ENCODE measurements around the gene ZYX. TPM values are rescaled to one million over a fixed set of nuclear protein-coding genes. Genes with fewer than 3 reads are reported as not detected.
"Not testable (repeated sequence)": the region's sequence is repeated elsewhere in the genome, so short reads cannot be mapped to it uniquely, and the experiment has no call there.

ZYX gene
- polyA plus RNA-seq, 1 of the 3 experiments (the other 2 are of a cell fraction) = 271 TPM

DNA sequence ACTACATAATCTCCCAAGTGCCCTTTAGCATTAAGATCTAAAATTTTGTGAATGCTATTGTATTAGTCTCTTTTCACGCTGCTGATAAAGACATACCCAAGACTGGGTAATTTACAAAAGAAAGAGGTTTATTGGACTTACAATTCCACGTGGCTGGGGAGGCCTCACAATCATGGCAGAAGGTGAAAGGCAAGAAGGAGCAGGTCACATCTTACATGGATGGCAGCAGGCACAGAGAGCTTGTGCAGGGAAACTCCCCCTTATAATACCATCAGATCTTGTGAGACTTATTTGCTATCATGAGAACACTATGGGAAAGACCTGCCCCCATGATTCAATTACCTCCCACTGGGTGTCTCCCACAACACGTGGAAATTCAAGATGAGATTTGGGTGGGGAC is 39.5 kb downstream of the ZYX start:
- H4K20me1 ChIP-seq (ENCODE audit: insufficient read depth); DNase-seq; H3K4me2 ChIP-seq; POLR2A ChIA-PET; H2AFZ ChIP-seq (ENCODE audit: low read depth); H3K27me3 ChIP-seq (ENCODE audit: insufficient read depth); H3K9me2 ChIP-seq; H3K4me1 ChIP-seq (ENCODE audit: control insufficient read depth in 1 of 2, insufficient read depth in 2 of 2, low read depth in 1 of 2, low read length in 1 of 2); H3K36me3 ChIP-seq (replicated peaks in 1 of 2; ENCODE audit: control insufficient read depth in 1 of 2, insufficient read depth in 2 of 2, low read length in 1 of 2); H3K9me3 ChIP-seq; H3K4me3 ChIP-seq (ENCODE audit: low read depth in 2 of 2, low read length in 1 of 2); H3K27ac ChIP-seq (ENCODE audit: low read depth in 2 of 2, low read length in 1 of 2); H3K79me2 ChIP-seq (ENCODE audit: insufficient read depth); H3K9ac ChIP-seq; H3F3A ChIP-seq (replicated peaks; ENCODE audit: insufficient read depth): not testable (repeated sequence)
- 23% methylated on average over 3 of the region's 3 CpGs for WGBS (ENCODE audit: low lambda C conversion rate)
- CTCF ChIA-PET = interaction anchor here (0.6 to 4.7 kb wide), 3 partner anchors 41 to 181 kb away, joined by 3 to 28 read pairs (median 4); no protein-coding TSS in a partner anchor

DNA sequence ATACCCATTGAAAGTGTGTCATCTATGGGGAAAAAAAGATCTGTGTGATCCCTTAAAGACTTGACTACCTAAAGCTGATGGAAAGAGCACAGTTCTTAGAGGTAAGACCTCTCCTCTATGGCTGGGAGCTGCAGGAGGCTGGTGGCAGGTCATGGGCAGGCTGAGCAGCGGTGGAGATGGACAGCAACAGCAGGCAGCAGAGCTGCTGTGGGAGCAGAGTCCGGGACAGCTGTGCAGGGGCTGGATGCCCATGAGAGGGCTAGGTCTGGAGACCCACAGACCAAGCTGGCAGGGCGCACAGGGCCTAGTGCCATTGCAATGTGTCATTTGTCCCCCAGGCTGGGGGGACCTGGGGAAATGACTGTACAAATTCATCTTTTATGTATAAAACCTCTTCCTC is 40.9 kb downstream of the ZYX start:
- DNase-seq = no peak

DNA sequence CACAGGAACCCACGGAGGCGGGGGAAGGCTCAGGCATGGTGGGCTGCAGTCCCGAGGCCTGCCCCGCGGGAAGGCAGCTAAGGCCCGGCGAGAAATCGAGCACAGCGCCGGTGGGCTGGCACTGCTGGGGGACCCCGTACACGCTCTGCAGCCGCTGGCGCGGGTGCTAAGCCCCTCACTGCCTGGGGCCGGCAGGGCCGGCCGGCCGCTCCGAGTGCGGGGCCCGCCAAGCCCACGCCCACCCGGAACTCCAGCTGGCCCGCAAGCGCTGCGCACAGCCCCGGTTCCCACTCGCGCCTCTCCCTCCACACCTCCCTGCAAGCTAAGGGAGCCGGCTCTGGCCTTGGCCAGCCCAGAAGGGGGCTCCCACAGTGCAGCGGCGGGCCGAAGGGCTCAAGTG is 43.3 kb downstream of the ZYX start:
- POLR2A ChIA-PET = interaction anchor here (0.7 kb wide), 1 partner anchor 11 kb away, joined by 3 read pairs; no protein-coding TSS in a partner anchor

More for the DNA sequence above, 40.9 kb downstream of the ZYX start:
- Histone ChIP-seq H4K20me1 (ENCODE audit: insufficient read depth) (no peaks in the 10 kb centered on the region), H3K79me2 (ENCODE audit: insufficient read depth) (no peaks in the 10 kb centered on the region), H3F3A (replicated peaks; ENCODE audit: insufficient read depth) (no peaks in the 10 kb centered on the region), H2AFZ (ENCODE audit: low read depth) (no peak overlapping the region), H3K4me1 (ENCODE audit: control insufficient read depth in 1 of 2, insufficient read depth in 2 of 2, low read depth in 1 of 2, low read length in 1 of 2) (peaks cover 0 to 3% of the 10 kb centered on the region in 2 experiments; a peak in 2 of 4 replicates), H3K27me3 (ENCODE audit: insufficient read depth) (no peaks in the 10 kb centered on the region), H3K27ac (ENCODE audit: low read depth in 2 of 2, low read length in 1 of 2) (no peak overlapping the region), H3K9ac (no peak overlapping the region), H3K9me3 (no peaks in the 10 kb centered on the region), H3K9me2 (no peaks in the 10 kb centered on the region), H3K4me3 (ENCODE audit: low read depth in 2 of 2, low read length in 1 of 2) (no peak overlapping the region), H3K36me3 (replicated peaks in 1 of 2; ENCODE audit: control insufficient read depth in 1 of 2, insufficient read depth in 2 of 2, low read length in 1 of 2) (no peaks in the 10 kb centered on the region), H3K4me2 (no peak overlapping the region)
- POLR2A ChIA-PET = no interaction called here
- CTCF ChIA-PET = interaction anchor here (0.8 to 4.7 kb wide), 3 partner anchors 12 to 182 kb away, joined by 3 to 28 read pairs (median 3); no protein-coding TSS in a partner anchor
- WGBS (ENCODE audit: low lambda C conversion rate) = 63% methylated on average over 3 of the region's 3 CpGs
- TF ChIP-seq, protein P1, sequence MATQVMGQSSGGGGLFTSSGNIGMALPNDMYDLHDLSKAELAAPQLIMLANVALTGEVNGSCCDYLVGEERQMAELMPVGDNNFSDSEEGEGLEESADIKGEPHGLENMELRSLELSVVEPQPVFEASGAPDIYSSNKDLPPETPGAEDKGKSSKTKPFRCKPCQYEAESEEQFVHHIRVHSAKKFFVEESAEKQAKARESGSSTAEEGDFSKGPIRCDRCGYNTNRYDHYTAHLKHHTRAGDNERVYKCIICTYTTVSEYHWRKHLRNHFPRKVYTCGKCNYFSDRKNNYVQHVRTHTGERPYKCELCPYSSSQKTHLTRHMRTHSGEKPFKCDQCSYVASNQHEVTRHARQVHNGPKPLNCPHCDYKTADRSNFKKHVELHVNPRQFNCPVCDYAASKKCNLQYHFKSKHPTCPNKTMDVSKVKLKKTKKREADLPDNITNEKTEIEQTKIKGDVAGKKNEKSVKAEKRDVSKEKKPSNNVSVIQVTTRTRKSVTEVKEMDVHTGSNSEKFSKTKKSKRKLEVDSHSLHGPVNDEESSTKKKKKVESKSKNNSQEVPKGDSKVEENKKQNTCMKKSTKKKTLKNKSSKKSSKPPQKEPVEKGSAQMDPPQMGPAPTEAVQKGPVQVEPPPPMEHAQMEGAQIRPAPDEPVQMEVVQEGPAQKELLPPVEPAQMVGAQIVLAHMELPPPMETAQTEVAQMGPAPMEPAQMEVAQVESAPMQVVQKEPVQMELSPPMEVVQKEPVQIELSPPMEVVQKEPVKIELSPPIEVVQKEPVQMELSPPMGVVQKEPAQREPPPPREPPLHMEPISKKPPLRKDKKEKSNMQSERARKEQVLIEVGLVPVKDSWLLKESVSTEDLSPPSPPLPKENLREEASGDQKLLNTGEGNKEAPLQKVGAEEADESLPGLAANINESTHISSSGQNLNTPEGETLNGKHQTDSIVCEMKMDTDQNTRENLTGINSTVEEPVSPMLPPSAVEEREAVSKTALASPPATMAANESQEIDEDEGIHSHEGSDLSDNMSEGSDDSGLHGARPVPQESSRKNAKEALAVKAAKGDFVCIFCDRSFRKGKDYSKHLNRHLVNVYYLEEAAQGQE (IDR thresholded peaks at IDR 0.05; ENCODE audit: low read depth, low read length) = 0 out of 2 replicates have a peak, but pooled peaks have one; percentile 17
- TF ChIP-seq, protein P2, sequence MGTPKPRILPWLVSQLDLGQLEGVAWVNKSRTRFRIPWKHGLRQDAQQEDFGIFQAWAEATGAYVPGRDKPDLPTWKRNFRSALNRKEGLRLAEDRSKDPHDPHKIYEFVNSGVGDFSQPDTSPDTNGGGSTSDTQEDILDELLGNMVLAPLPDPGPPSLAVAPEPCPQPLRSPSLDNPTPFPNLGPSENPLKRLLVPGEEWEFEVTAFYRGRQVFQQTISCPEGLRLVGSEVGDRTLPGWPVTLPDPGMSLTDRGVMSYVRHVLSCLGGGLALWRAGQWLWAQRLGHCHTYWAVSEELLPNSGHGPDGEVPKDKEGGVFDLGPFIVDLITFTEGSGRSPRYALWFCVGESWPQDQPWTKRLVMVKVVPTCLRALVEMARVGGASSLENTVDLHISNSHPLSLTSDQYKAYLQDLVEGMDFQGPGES (IDR thresholded peaks at IDR 0.05; ENCODE audit: low read depth, low read length) = no peak
- TF ChIP-seq SIN3A (IDR thresholded peaks at IDR 0.05; ENCODE audit: borderline replicate concordance, low read depth, low read length) = no peak

More for the DNA sequence above, 43.3 kb downstream of the ZYX start:
- not testable (repeated sequence) for H3K9me3 ChIP-seq; H3K4me2 ChIP-seq; H3K4me3 ChIP-seq (ENCODE audit: low read depth in 2 of 2, low read length in 1 of 2); H3K9ac ChIP-seq; DNase-seq; H3F3A ChIP-seq (replicated peaks; ENCODE audit: insufficient read depth); H4K20me1 ChIP-seq (ENCODE audit: insufficient read depth); H3K4me1 ChIP-seq (ENCODE audit: control insufficient read depth in 1 of 2, insufficient read depth in 2 of 2, low read depth in 1 of 2, low read length in 1 of 2); H3K36me3 ChIP-seq (replicated peaks in 1 of 2; ENCODE audit: control insufficient read depth in 1 of 2, insufficient read depth in 2 of 2, low read length in 1 of 2); H2AFZ ChIP-seq (ENCODE audit: low read depth); H3K79me2 ChIP-seq (ENCODE audit: insufficient read depth); H3K9me2 ChIP-seq; H3K27ac ChIP-seq (ENCODE audit: low read depth in 2 of 2, low read length in 1 of 2); H3K27me3 ChIP-seq (ENCODE audit: insufficient read depth)
- CTCF ChIA-PET = interaction anchor here (1.1 to 1.2 kb wide), 2 partner anchors 8 to 184 kb away, joined by 3 to 9 read pairs; no protein-coding TSS in a partner anchor
- 90% methylated on average over 16 of the region's 34 CpGs for WGBS (ENCODE audit: low lambda C conversion rate)
